PC-9 (cell line): ENCODE results near the gene ADGRG4. TPM values are rescaled to one million over a fixed set of nuclear protein-coding genes. Genes with fewer than 3 reads are reported as not detected.

ENCODE experiments used
- BruUV-seq: library from RNA; stranded (reverse); fragments of 400-500 nt; replicated peaks from 2 replicates; lab custom pipeline; 2021; lab: Mats Ljungman, UMichigan
- CTCF ChIA-PET: fragments of 300-600 bp; sonication (Branson Sonifier 250); formaldehyde crosslinking; loops from one replicate; lab custom pipeline; 2022; ENCODE audit warnings: antibody characterized with exemption; lab: Charles Lee
- POLR2A ChIA-PET: fragments of 300-600 bp; sonication (Branson Sonifier 250); formaldehyde crosslinking; loops from one replicate; lab custom pipeline; 2022; ENCODE audit warnings: antibody characterized with exemption; ENCODE audit not compliant: unreplicated experiment; lab: Charles Lee
- DNase-seq, 2 experiments: peaks; one replicate each; pipeline versions ENCODE4 v3.0.0 to v3.0.0-alpha.2; 2015 to 2022; ENCODE audit warnings: mixed read lengths in 1 of 2
- H2AFZ ChIP-seq: fragments of 200-600 bp; sonication (generic); 2 replicates; pipeline ENCODE4 v1.8.1; 2017; ENCODE audit warnings: antibody characterized with exemption
- H3F3A ChIP-seq: fragments of 200-600 bp; sonication (generic); 2 replicates; pipeline ENCODE4 v1.8.1; 2017; ENCODE audit warnings: antibody characterized with exemption, mild to moderate bottlenecking, low read depth; ENCODE audit not compliant: insufficient read depth
- H3K27ac ChIP-seq: fragments of 200-600 bp; sonication (generic); 2 replicates; pipeline ENCODE4 v1.6.1; 2016; ENCODE audit warnings: mixed run types
- H3K27me3 ChIP-seq: fragments of 200-600 bp; sonication (generic); 2 replicates; pipeline ENCODE4 v1.6.1; 2016; ENCODE audit warnings: low read depth, mixed run types; ENCODE audit not compliant: insufficient read depth
- H3K36me3 ChIP-seq: fragments of 200-600 bp; sonication (generic); 2 replicates; pipeline ENCODE4 v1.6.1; 2016; ENCODE audit warnings: low read depth, mixed run types
- H3K4me1 ChIP-seq: fragments of 200-600 bp; sonication (generic); replicated peaks from 2 replicates; pipeline ENCODE4 v1.6.1; 2016; ENCODE audit warnings: mixed run types; ENCODE audit not compliant: insufficient read depth
- H3K4me2 ChIP-seq: fragments of 200-600 bp; sonication (generic); 2 replicates; pipeline ENCODE4 v1.6.1; 2017; ENCODE audit warnings: mixed run types
- H3K4me3 ChIP-seq: fragments of 200-600 bp; sonication (generic); 2 replicates; pipeline ENCODE4 v1.6.1; 2016; ENCODE audit warnings: mixed run types
- H3K79me2 ChIP-seq: fragments of 200-600 bp; sonication (generic); 2 replicates; pipeline ENCODE4 v1.6.1; 2017; ENCODE audit warnings: low read depth, mixed run types
- H3K9me2 ChIP-seq: fragments of 200-600 bp; sonication (generic); 2 replicates; pipeline ENCODE4 v1.8.1; 2017; ENCODE audit warnings: mild to moderate bottlenecking; ENCODE audit not compliant: insufficient read depth
- H3K9me3 ChIP-seq: fragments of 200-600 bp; sonication (generic); 2 replicates; pipeline ENCODE4 v1.8.1; 2016; ENCODE audit warnings: low read depth; ENCODE audit not compliant: insufficient read depth
- H4K20me1 ChIP-seq: fragments of 200-600 bp; sonication (generic); 2 replicates; pipeline ENCODE4 v1.8.1; 2017; ENCODE audit not compliant: insufficient read depth
- CTCF ChIP-seq: fragments of 200-600 bp; sonication (generic); conservative IDR thresholded peaks from 2 replicates; pipeline ENCODE4 v1.6.1; 2017; ENCODE audit warnings: mixed run types, antibody characterized with exemption, mild to moderate bottlenecking, moderate library complexity
- EZH2 ChIP-seq: fragments of 200-600 bp; sonication (generic); IDR thresholded peaks from 2 replicates; pipeline ENCODE4 v1.8.0; 2017; ENCODE audit warnings: antibody characterized with exemption, low read depth
- intact Hi-C: fragments of 100-400 bp; cut with micrococcal nuclease; formaldehyde crosslinking; loops from one replicate; pipeline ENCODE4 v1.10.0; 2022; ENCODE audit not compliant: unreplicated experiment
- total RNA-seq: library from RNA; stranded (reverse); gene quantifications from 2 replicates; pipeline ENCODE4 v1.2.3, GENCODE V29; 2021

Gene ADGRG4
- total RNA-seq, 1 experiment from 2014 or later = not detected

- peaks cover 10% of the 10 kb centered on the region for H3K4me1 ChIP-seq
- TF ChIP-seq CTCF (no peak), EZH2 (no peak)
- H3K36me3 ChIP-seq = no peaks in the 10 kb centered on the region
- no peaks in the 10 kb centered on the region for H3K9me2 ChIP-seq
- CTCF ChIA-PET = no interaction called here
- no TSS peak for BruUV-seq
- H2AFZ ChIP-seq = no peak overlapping the region
- POLR2A ChIA-PET = no interaction called here
- H3K4me3 ChIP-seq = no peak overlapping the region
- intact Hi-C loops = no loop called here
- H3K27me3 ChIP-seq = no peaks in the 10 kb centered on the region
- DNase-seq = peak; percentile 41 to 83
- H3F3A ChIP-seq = no peaks in the 10 kb centered on the region
- no peaks in the 10 kb centered on the region for H3K79me2 ChIP-seq
- H3K4me2 ChIP-seq = peak overlapping the region; percentile 1; the same call in 1 of the 2 replicates
- H4K20me1 ChIP-seq = no peaks in the 10 kb centered on the region
- H3K9me3 ChIP-seq = no peaks in the 10 kb centered on the region
- H3K27ac ChIP-seq = no peak overlapping the region
Observed at GRCh38 chrX:136310411-136310810, 9.6 kb downstream of the ADGRG4 start.

- H4K20me1 ChIP-seq = no peaks in the 10 kb centered on the region
- DNase-seq = no peak
- H3K27ac ChIP-seq = no peak overlapping the region
- no peak for TF ChIP-seq CTCF
- no peak for TF ChIP-seq EZH2
- ChIA-PET POLR2A (no interaction called here), CTCF (no interaction called here)
- intact Hi-C loops = no loop called here
- no peaks in the 10 kb centered on the region for H3K79me2 ChIP-seq
- no peak overlapping the region for H3K4me3 ChIP-seq
- H3K27me3 ChIP-seq = no peaks in the 10 kb centered on the region
- no peak overlapping the region for H2AFZ ChIP-seq
- no peaks in the 10 kb centered on the region for H3K36me3 ChIP-seq
- no TSS peak for BruUV-seq
- no peaks in the 10 kb centered on the region for H3K4me1 ChIP-seq
- H3K9me3 ChIP-seq = no peaks in the 10 kb centered on the region
- H3K4me2 ChIP-seq = no peak overlapping the region
- H3F3A ChIP-seq = no peaks in the 10 kb centered on the region
- no peaks in the 10 kb centered on the region for H3K9me2 ChIP-seq
Observed at GRCh38 chrX:136318156-136318555, 17.4 kb downstream of the ADGRG4 start.

GRCh38 chrX:136318895-136319597 is 18.3 kb downstream of the ADGRG4 start:
- CTCF ChIA-PET = no interaction called here
- no peaks in the 10 kb centered on the region for H3K27me3 ChIP-seq
- H3K27ac ChIP-seq = no peak overlapping the region
- H3K9me2 ChIP-seq = no peaks in the 10 kb centered on the region
- TF ChIP-seq CTCF (no peak), EZH2 (no peak)
- no peak overlapping the region for H2AFZ ChIP-seq
- no peaks in the 10 kb centered on the region for H3F3A ChIP-seq
- H3K9me3 ChIP-seq = no peaks in the 10 kb centered on the region
- POLR2A ChIA-PET = no interaction called here
- no TSS peak for BruUV-seq
- no peaks in the 10 kb centered on the region for H3K36me3 ChIP-seq
- no peak overlapping the region for H3K4me2 ChIP-seq
- H3K4me3 ChIP-seq = no peak overlapping the region
- no peak for DNase-seq
- H3K4me1 ChIP-seq = no peaks in the 10 kb centered on the region
- intact Hi-C loops = no loop called here
- H4K20me1 ChIP-seq = no peaks in the 10 kb centered on the region
- no peaks in the 10 kb centered on the region for H3K79me2 ChIP-seq
